Retinal pigment epithelial cell (primary cell): ENCODE results near the gene WNT1.

Experiments used
- DNase-seq: peaks from one replicate; pipeline ENCODE4 v3.0.0-alpha.2; 2010; ENCODE audit warnings: low read depth
- H3K4me3 ChIP-seq: 2 replicates; pipeline ENCODE4 v1.5.1; 2011; ENCODE audit warnings: mild to moderate bottlenecking, low read length, control low read depth, moderate library complexity
- TF ChIP-seq, protein P1 (sequence below): conservative IDR thresholded peaks from 2 replicates; pipeline ENCODE4 v1.5.1; 2011; ENCODE audit warnings: low read depth, low read length, control low read depth, inconsistent platforms

WNT1 gene

DNA sequence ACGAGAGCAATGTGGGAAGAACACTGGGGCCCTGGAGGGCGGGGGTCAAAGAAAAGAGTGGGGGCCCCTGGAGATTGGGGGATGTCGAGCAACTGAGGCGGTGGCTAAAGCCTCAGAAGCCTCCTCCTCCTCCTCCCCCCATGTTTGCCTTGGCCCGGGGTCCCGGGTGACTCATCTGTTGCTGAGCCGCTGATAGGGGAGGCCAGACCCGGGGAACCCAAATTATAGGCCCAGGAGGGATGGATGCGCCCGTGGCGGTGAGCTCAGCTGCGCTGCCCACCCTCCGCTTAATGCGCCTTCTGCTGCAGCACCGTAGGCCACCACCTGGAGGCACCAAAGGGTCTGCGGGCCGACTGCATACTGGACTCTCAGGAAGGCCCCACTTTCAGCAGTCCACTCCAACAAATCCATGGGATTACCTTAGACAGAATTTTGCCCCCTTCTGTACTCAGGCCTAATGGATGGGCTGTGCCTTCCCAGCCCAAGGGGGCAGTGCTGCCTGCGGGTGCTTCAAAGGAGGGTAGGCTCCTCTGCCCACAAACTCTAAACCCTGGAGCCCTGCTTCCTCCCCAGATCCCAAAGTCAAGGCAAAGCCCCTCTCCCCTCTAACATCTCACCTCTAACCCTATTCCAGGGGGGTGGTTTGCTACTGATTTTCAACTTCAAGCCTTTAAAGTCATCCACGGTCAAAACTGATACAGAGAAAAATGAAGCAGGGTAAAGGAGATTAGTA is 4.0 kb upstream of the WNT1 start:
- no peak for DNase-seq
- TF ChIP-seq, protein P1, sequence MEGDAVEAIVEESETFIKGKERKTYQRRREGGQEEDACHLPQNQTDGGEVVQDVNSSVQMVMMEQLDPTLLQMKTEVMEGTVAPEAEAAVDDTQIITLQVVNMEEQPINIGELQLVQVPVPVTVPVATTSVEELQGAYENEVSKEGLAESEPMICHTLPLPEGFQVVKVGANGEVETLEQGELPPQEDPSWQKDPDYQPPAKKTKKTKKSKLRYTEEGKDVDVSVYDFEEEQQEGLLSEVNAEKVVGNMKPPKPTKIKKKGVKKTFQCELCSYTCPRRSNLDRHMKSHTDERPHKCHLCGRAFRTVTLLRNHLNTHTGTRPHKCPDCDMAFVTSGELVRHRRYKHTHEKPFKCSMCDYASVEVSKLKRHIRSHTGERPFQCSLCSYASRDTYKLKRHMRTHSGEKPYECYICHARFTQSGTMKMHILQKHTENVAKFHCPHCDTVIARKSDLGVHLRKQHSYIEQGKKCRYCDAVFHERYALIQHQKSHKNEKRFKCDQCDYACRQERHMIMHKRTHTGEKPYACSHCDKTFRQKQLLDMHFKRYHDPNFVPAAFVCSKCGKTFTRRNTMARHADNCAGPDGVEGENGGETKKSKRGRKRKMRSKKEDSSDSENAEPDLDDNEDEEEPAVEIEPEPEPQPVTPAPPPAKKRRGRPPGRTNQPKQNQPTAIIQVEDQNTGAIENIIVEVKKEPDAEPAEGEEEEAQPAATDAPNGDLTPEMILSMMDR, result peak; percentile 81
- H3K4me3 ChIP-seq, result no peak overlapping the region

DNA sequence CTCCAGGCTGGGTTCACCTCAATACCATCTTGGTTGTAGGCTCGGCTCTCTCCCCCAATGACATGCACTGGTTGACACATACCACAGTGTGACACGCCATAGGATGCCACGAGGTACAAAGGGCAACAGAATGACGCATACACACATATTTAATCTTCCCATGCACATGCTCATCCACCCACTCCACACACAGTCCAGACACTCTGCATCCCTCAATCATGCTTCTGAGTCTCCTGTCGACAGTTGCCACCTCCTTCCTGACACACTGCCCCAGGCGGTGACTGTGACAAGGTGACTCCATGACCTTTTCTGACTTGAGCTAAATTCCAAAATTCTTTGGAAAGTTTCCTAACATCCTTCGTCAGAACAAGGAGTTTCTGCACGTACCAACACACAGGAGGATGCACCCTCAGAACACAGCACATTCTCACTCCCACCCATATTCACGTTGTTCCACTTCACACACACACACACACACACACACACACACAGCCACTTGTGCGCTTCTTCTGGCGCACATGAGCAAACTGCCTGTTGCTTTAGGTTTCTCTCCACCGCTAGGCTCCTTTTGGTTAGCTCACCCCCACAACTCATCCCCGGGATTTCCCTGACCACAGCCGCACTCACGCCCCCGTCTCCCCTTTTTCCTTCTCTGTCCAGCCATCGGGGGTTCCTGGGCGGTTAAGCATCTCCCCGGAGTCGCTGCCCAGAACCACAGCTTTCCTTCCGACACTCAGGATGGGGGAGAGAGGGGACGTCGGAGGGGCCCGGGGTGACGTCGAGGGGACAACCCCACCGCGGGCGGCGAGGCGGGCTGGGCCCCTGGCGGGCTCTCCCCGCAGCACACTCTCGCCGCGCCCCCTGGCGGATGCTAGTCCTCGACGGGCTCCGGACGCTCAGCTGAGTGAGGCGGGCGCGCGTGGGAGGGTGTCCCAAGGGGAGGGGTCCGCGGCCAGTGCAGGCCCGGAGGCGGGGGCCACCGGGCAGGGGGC is 536 bp upstream of the WNT1 start:
- H3K4me3 ChIP-seq, result no peak overlapping the region
- TF ChIP-seq, protein P1, result peak; percentile 66
- DNase-seq, result no peak

DNA sequence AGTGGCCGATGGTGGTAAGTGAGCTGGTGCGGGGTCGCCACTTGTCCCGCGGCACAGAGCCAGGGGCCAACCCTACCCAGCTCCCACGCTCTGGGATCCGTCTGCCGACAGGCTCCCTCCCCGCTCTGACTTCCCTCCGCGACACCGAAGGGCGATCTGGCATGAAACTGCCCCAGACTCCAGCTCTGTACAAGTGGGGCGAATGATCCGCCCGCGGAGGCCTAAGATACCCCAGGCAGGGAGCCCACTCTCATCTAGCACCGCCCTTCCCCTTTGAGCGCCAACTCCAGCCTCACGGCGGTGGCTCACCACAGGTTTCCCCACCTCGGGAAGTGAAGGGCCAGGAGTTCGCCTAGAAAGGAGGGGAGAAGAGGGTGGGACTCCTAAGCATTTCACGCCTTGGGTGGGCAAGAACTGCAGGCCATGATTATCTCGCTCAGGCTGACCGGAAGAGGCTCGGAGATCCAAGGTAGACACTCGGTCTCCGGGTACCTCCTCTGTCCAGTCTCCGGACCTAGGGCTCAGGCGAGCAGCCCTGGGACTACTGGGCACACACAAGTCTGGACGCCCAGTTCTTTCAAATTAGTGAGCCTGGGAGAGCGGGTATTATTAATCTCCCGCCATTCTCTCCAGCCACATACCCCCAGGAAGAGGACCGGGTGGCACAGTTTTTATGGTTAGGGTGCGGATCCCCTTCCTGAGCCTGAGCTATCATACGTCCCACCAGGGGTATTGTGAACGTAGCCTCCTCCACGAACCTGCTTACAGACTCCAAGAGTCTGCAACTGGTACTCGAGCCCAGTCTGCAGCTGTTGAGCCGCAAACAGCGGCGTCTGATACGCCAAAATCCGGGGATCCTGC is 849 bp downstream of the WNT1 start:
- TF ChIP-seq, protein P1, result no peak

DNA sequence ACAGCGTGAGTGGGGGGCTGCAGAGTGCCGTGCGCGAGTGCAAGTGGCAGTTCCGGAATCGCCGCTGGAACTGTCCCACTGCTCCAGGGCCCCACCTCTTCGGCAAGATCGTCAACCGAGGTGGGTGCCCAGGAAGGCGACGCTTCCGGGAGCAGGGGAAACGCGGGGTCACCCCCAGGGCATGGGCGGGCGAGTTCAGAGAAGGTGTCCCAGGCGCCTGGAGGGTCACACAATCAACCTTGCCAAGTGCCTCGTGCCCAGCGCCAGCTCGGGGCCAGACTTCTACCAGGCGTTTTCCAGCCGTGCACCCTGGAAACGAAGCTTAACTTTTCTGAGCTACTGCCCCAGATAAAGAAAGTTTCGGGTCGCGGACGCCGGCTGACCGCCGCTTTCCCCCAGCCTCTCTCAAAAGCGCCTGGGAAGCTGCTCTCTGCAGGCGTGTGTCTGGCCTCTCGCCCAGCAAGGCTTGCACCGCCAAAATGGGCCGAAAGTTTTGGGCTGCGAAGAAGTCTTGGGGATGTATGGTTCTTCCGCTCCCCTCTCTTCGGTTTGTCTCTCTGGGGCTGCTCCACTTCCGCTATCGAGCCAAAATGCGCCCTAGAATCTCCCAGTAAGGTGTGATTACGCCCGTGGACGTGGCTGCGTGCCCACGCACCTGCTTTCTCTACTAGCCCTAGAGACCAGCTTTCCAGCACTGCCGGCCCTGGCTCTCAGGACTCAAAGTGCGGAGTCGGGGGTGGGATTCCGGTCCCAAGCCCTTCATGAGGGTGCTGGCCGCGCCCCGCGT is 1.7 kb downstream of the WNT1 start:
- no peak for DNase-seq
- TF ChIP-seq, protein P1, result no peak
- no peak overlapping the region for H3K4me3 ChIP-seq

More for the DNA sequence above, 849 bp downstream of the WNT1 start:
- H3K4me3 ChIP-seq, result no peak overlapping the region
- no peak for DNase-seq

DNA sequence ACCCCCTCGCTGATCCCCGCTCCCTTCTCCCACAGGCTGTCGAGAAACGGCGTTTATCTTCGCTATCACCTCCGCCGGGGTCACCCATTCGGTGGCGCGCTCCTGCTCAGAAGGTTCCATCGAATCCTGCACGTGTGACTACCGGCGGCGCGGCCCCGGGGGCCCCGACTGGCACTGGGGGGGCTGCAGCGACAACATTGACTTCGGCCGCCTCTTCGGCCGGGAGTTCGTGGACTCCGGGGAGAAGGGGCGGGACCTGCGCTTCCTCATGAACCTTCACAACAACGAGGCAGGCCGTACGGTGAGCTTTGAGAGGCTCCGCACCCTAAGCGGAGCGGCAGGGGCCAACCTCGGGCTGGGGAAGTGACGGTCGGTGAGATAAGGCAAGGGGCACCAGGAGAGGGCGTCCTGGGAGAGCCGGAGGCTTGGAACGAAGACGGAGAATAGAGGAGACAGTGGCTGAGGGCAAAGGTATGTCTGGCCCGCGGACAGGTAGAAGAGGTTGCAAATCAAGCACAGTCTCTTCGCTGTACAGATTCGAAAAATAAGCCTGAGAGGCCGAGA is 2.3 kb downstream of the WNT1 start:
- TF ChIP-seq, protein P1, result peak; percentile 0
- H3K4me3 ChIP-seq, result no peak overlapping the region
- no peak for DNase-seq
